IMR-90 (cell line): Measurements from ENCODE around the gene MAEL. TPM values are rescaled to one million over a fixed set of nuclear protein-coding genes. Genes with fewer than 3 reads are reported as not detected.

ENCODE experiments used
- ATAC-seq: fragments of 200-7000 bp; cut with Tn5 transposase; 2 replicates; pipeline ENCODE4 v1.9.1; 2020; ENCODE audit warnings: low read depth, mild to moderate bottlenecking, moderate library complexity
- Bru-seq: library from RNA; stranded (reverse); fragments of 400-500 nt; gene quantifications from one replicate; lab custom pipeline; 2021; lab: Mats Ljungman, UMichigan
- BruChase-seq, 2 experiments: library from RNA; stranded (reverse); fragments of 400-500 nt; gene quantifications; one replicate each; lab custom pipeline; 2021; lab: Mats Ljungman, UMichigan
- BruUV-seq: library from RNA; stranded (reverse); fragments of 400-500 nt; replicated peaks from 2 replicates; lab custom pipeline; 2021; lab: Mats Ljungman, UMichigan
- CTCF ChIA-PET: fragments of 300-600 bp; formaldehyde crosslinking; extraction: SDS; loops from one replicate; lab custom pipeline; 2021; ENCODE audit warnings: antibody characterized with exemption; lab: Yijun Ruan, JAX
- POLR2A ChIA-PET: fragments of 300-600 bp; sonication (Branson Sonifier 250); formaldehyde crosslinking; loops from one replicate; lab custom pipeline; 2022; ENCODE audit warnings: antibody characterized with exemption; ENCODE audit not compliant: unreplicated experiment; lab: Charles Lee
- DNase-seq: peaks from one replicate; pipeline ENCODE4 v3.0.0; 2013
- H2AFZ ChIP-seq: replicated peaks from 2 replicates; pipeline ENCODE3; 2013; ENCODE audit warnings: low read length, mild to moderate bottlenecking; ENCODE audit not compliant: poor library complexity
- H2AK5ac ChIP-seq: 2 replicates; pipeline ENCODE4 v1.6.1; 2013; ENCODE audit warnings: low read depth, low read length, inconsistent platforms
- H2AK9ac ChIP-seq: replicated peaks from 2 replicates; pipeline ENCODE3; 2013; ENCODE audit warnings: mild to moderate bottlenecking, low read depth, low read length, moderate library complexity; ENCODE audit not compliant: poor library complexity
- H2BK120ac ChIP-seq: 2 replicates; pipeline ENCODE4 v1.6.1; 2013; ENCODE audit warnings: low read depth, low read length, inconsistent platforms
- H2BK15ac ChIP-seq: 3 replicates; pipeline ENCODE4 v1.6.1; 2013; ENCODE audit warnings: low read depth, low read length, inconsistent platforms
- H2BK20ac ChIP-seq: 2 replicates; pipeline ENCODE4 v1.6.1; 2013; ENCODE audit warnings: low read depth, mild to moderate bottlenecking, inconsistent platforms, low read length, moderate library complexity
- H2BK5ac ChIP-seq: 2 replicates; pipeline ENCODE4 v1.6.1; 2013; ENCODE audit warnings: mild to moderate bottlenecking, low read depth, low read length, inconsistent platforms; ENCODE audit not compliant: poor library complexity, severe bottlenecking
- H3K14ac ChIP-seq: replicated peaks from 2 replicates; pipeline ENCODE4 v1.6.1; 2013; ENCODE audit warnings: low read depth, low read length, inconsistent platforms
- H3K18ac ChIP-seq: 2 replicates; pipeline ENCODE4 v1.6.1; 2013; ENCODE audit warnings: low read depth, low read length, control low read depth
- H3K23ac ChIP-seq: 2 replicates; pipeline ENCODE4 v1.6.1; 2013; ENCODE audit warnings: low read depth, low read length, inconsistent platforms
- H3K27ac ChIP-seq: 2 replicates; pipeline ENCODE4 v1.5.1; 2013; ENCODE audit warnings: mild to moderate bottlenecking, control low read depth, low read length; ENCODE audit not compliant: insufficient read depth
- H3K27me3 ChIP-seq: 2 replicates; pipeline ENCODE4 v1.6.1; 2013; ENCODE audit warnings: low read length; ENCODE audit not compliant: control insufficient read depth, insufficient read depth
- H3K36me3 ChIP-seq: 2 replicates; pipeline ENCODE4 v1.6.1; 2013; ENCODE audit warnings: low read length, mixed read lengths; ENCODE audit not compliant: control insufficient read depth, insufficient read depth
- H3K4ac ChIP-seq: 2 replicates; pipeline ENCODE4 v1.6.1; 2013; ENCODE audit warnings: low read depth, low read length, inconsistent platforms
- H3K4me1 ChIP-seq: 2 replicates; pipeline ENCODE4 v1.6.1; 2013; ENCODE audit warnings: low read length, mixed read lengths; ENCODE audit not compliant: control insufficient read depth, insufficient read depth
- H3K4me2 ChIP-seq: 2 replicates; pipeline ENCODE4 v1.6.1; 2013; ENCODE audit warnings: low read depth, mild to moderate bottlenecking, control low read depth, low read length, moderate library complexity
- H3K4me3 ChIP-seq: 2 replicates; pipeline ENCODE4 v1.5.1; 2013; ENCODE audit warnings: low read depth, mild to moderate bottlenecking, control low read depth, low read length, moderate library complexity; ENCODE audit not compliant: insufficient read depth
- H3K56ac ChIP-seq: 2 replicates; pipeline ENCODE4 v1.6.1; 2013; ENCODE audit warnings: low read length, inconsistent platforms; ENCODE audit not compliant: insufficient read depth; ENCODE audit errors: extremely low read depth
- H3K79me1 ChIP-seq, 2 experiments: 2 replicates each; pipeline ENCODE4 v1.6.1; 2013; ENCODE audit warnings: low read length in 2 of 2, inconsistent platforms in 1 of 2, low read depth in 1 of 2
- H3K9ac ChIP-seq: 2 replicates; pipeline ENCODE4 v1.6.1; 2013; ENCODE audit warnings: low read depth, low read length, control low read depth
- H3K9me1 ChIP-seq: 2 replicates; pipeline ENCODE4 v1.6.1; 2013; ENCODE audit warnings: low read length, inconsistent platforms; ENCODE audit not compliant: insufficient read depth
- H3K9me3 ChIP-seq: 2 replicates; pipeline ENCODE4 v1.6.1; 2013; ENCODE audit warnings: low read length; ENCODE audit not compliant: control insufficient read depth, insufficient read depth
- H4K20me1 ChIP-seq: 2 replicates; pipeline ENCODE4 v1.6.1; 2013; ENCODE audit warnings: low read length, inconsistent platforms; ENCODE audit not compliant: insufficient read depth
- H4K5ac ChIP-seq: 2 replicates; pipeline ENCODE4 v1.6.1; 2013; ENCODE audit warnings: mild to moderate bottlenecking, low read depth, low read length, control low read depth
- H4K8ac ChIP-seq, 2 experiments: 2 replicates each; pipeline ENCODE4 v1.6.1; 2013; ENCODE audit warnings: low read depth in 2 of 2, low read length in 2 of 2, control low read depth in 1 of 2, inconsistent platforms in 1 of 2
- H4K91ac ChIP-seq: 2 replicates; pipeline ENCODE4 v1.6.1; 2013; ENCODE audit warnings: low read depth, low read length, inconsistent platforms; ENCODE audit not compliant: insufficient read depth
- CEBPB ChIP-seq: IDR thresholded peaks from 2 replicates; pipeline ENCODE4 v1.6.1; 2012; ENCODE audit warnings: low read depth, low read length, improper control_type of control experiment
- CHD1 ChIP-seq: IDR thresholded peaks from 2 replicates; pipeline ENCODE4 v1.6.1; 2012; ENCODE audit warnings: low read depth, low read length, improper control_type of control experiment
- FOS ChIP-seq: fragments of 150-350 bp; IDR thresholded peaks from 2 replicates; pipeline ENCODE4 v1.6.1; 2016; ENCODE audit warnings: low read depth, low read length
- MAFK ChIP-seq: IDR thresholded peaks from 2 replicates; pipeline ENCODE4 v1.6.1; 2012; ENCODE audit warnings: low read depth, low read length, improper control_type of control experiment
- MXI1 ChIP-seq: IDR thresholded peaks from 2 replicates; pipeline ENCODE4 v1.6.1; 2012; ENCODE audit warnings: low read depth, mild to moderate bottlenecking, low read length, moderate library complexity, borderline replicate concordance
- POLR2A ChIP-seq: IDR thresholded peaks from 2 replicates; pipeline ENCODE4 v1.6.1; 2012; ENCODE audit warnings: mild to moderate bottlenecking, low read depth, low read length
- RCOR1 ChIP-seq: IDR thresholded peaks from 2 replicates; pipeline ENCODE4 v1.6.1; 2012; ENCODE audit warnings: mild to moderate bottlenecking, low read length, improper control_type of control experiment; ENCODE audit not compliant: insufficient replicate concordance
- RFX5 ChIP-seq: IDR thresholded peaks from 2 replicates; pipeline ENCODE4 v1.8.0; 2012; ENCODE audit warnings: low read depth, mild to moderate bottlenecking, low read length, moderate library complexity
- WGBS, 2 experiments: methylation state at CpG; one replicate each; pipeline versions ENCODE4 v1.1.5 to v1.1.7; 2013; ENCODE audit warnings: missing lambda C conversion rate in 2 of 2; ENCODE audit not compliant: insufficient read length in 1 of 2; ENCODE audit errors: extremely low coverage in 2 of 2; 5-methylcytosine and 5-hydroxymethylcytosine counted together
- dilution Hi-C: fragments of 300-500 bp; cut with HindIII; formaldehyde crosslinking; loops from one replicate; pipeline ENCODE4 v1.14.3; 2018; ENCODE audit warnings: low sequenced_read_pairs; ENCODE audit not compliant: unreplicated experiment
- in situ Hi-C: fragments of 300-500 bp; cut with MboI; formaldehyde crosslinking; loops from 3 replicates; pipeline ENCODE4 v1.14.3; 2019; ENCODE audit warnings: low sequenced_read_pairs, inconsistent platforms, mixed read lengths
- intact Hi-C: fragments of 100-400 bp; cut with micrococcal nuclease; formaldehyde crosslinking; loops from 2 replicates; pipeline ENCODE4 v1.10.0; 2022
- long read RNA-seq: library from polyadenylated mRNA; unstranded; transcript quantifications from one replicate; pipeline ENCODE4 v2.0.0, GENCODE V29; 2021; ENCODE audit not compliant: unreplicated experiment
- polyA plus RNA-seq, 3 experiments: library from polyadenylated mRNA; depleted of rRNA; stranded (reverse); fragments of >200 nt; gene quantifications; 2 replicates each; pipeline ENCODE4 v1.2.3, GENCODE V29; 2012; ENCODE audit warnings: low replicate concordance in 1 of 3
- total RNA-seq: library from RNA; depleted of rRNA; stranded (reverse); fragments of >200 nt; gene quantifications from 2 replicates; pipeline ENCODE4 v1.2.3, GENCODE V29; 2012; rRNA removed
- TF ChIP-seq, protein P1 (sequence below): fragments of 150-350 bp; IDR thresholded peaks from 2 replicates; pipeline ENCODE4 v1.6.1; 2017; ENCODE audit warnings: mild to moderate bottlenecking, antibody characterized with exemption, low read length, low read depth

Gene MAEL
- not detected in 2 replicates for total RNA-seq
- not detected in 2 replicates for polyA plus RNA-seq (2012; rRNA removed)
- not detected in 2 replicates for polyA plus RNA-seq (2012; cell fraction: cytosol; rRNA removed)
- polyA plus RNA-seq (2012; cell fraction: nucleus; rRNA removed; ENCODE audit: low replicate concordance): not detected in 2 replicates
- Bru-seq, nascent RNA: percentile 4 among the genes with signal in this experiment
- BruChase-seq, experiment 1, labeled RNA remaining after a 6-hour chase: not detected
- BruChase-seq, experiment 2, labeled RNA remaining after a 2-hour chase: not detected
- long read RNA-seq: 0 reads

DNA sequence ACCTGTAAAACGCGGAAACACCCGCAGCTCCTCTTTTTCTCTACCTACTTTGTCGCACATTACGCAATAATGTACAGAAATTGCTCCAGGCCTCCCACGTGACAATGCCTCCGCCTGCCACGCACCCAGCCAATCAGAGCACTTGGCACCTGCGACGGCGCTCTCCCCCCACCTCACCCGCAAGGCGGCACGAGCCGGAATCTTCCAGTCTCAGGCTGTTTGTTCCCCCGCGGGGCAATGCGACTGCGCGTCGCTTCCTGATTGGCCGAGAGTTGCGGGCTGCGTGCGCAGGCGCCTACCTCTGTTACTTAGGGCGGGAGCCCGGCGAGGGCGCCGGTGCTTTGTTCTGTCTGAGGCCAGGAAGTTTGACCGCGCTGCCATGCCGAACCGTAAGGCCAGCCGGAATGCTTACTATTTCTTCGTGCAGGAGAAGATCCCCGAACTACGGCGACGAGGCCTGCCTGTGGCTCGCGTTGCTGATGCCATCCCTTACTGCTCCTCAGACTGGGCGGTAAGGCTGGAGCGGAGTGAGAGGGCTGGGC lies at the start of gene MAEL:
TSS of gene MAEL (plus strand) at position 307 of the 542 bp plus-strand sequence. CDS start at position 380, 73 bp downstream.
- POLR2A ChIA-PET: no interaction called here
- H3K4me3 ChIP-seq: no peak within 1 kb of the TSS
- no peaks in the 10 kb centered on the region for H4K20me1 ChIP-seq
- no peak within 1 kb of the TSS for H2BK20ac ChIP-seq
- H3K9me3 ChIP-seq: no peaks in the 10 kb centered on the region
- H2BK120ac ChIP-seq: no peak within 1 kb of the TSS
- no peak within 1 kb of the TSS for H3K23ac ChIP-seq
- no peak for ATAC-seq
- no peak within 1 kb of the TSS for H3K4ac ChIP-seq
- no peaks in the 10 kb centered on the region for H3K79me1 ChIP-seq
- 85% methylated on average over 15 of the region's 45 CpGs; no CpG with 5 or more reads in 1 of the 2 experiments for WGBS, 2 experiments
- peak within 1 kb of the TSS; percentile 23 for H2AFZ ChIP-seq
- H2AK9ac ChIP-seq: no peak within 1 kb of the TSS
- DNase-seq: no peak
- no peak within 1 kb of the TSS for H3K27ac ChIP-seq
- no peak within 1 kb of the TSS for H3K56ac ChIP-seq
- no peak within 1 kb of the TSS for H2AK5ac ChIP-seq
- no peak within 1 kb of the TSS for H3K9ac ChIP-seq
- H4K8ac ChIP-seq: no peak within 1 kb of the TSS
- no peak within 1 kb of the TSS for H3K4me2 ChIP-seq
- dilution Hi-C loops (no loop called here), in situ Hi-C loops (no loop called here), intact Hi-C loops (no loop called here)
- H2BK5ac ChIP-seq: no peak within 1 kb of the TSS
- no peak within 1 kb of the TSS for H3K14ac ChIP-seq
- H4K5ac ChIP-seq: no peak within 1 kb of the TSS
- no TSS peak for BruUV-seq
- no peaks in the 10 kb centered on the region for H3K9me1 ChIP-seq
- H4K91ac ChIP-seq: no peak within 1 kb of the TSS
- no peaks in the 10 kb centered on the region for H3K4me1 ChIP-seq
- H3K27me3 ChIP-seq: no peaks in the 10 kb centered on the region
- TF ChIP-seq CEBPB (peak; percentile 86), CHD1 (no peak), MAFK (no peak), POLR2A (no peak), FOS (no peak), RFX5 (no peak), MXI1 (no peak), RCOR1 (no peak)
- TF ChIP-seq, protein P1, sequence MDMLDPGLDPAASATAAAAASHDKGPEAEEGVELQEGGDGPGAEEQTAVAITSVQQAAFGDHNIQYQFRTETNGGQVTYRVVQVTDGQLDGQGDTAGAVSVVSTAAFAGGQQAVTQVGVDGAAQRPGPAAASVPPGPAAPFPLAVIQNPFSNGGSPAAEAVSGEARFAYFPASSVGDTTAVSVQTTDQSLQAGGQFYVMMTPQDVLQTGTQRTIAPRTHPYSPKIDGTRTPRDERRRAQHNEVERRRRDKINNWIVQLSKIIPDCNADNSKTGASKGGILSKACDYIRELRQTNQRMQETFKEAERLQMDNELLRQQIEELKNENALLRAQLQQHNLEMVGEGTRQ: no peak
- H3K18ac ChIP-seq: no peak within 1 kb of the TSS
- H2BK15ac ChIP-seq: no peak within 1 kb of the TSS
- H3K36me3 ChIP-seq: no peaks in the 10 kb centered on the region
- CTCF ChIA-PET: no interaction called here
